ENCODE results near the gene NOSIP. TPM values are rescaled to one million over a fixed set of nuclear protein-coding genes. Genes with fewer than 3 reads are reported as not detected.

The NOSIP gene
- total RNA-seq, 1 donor from 2014 or later, result 105 TPM

GRCh38 chr19:49594993-49595818, 14.8 kb upstream of the NOSIP start:
- DNase-seq (ENCODE audit: low read depth in 2 of 2), result no peak

- no peak for DNase-seq (ENCODE audit: low read depth in 2 of 2)
These were observed 14.0 kb upstream of the NOSIP start for GRCh38 chr19:49594157-49594992.

GRCh38 chr19:49593233-49594113, 13.1 kb upstream of the NOSIP start:
- peak; percentile 94 to 95 for DNase-seq (ENCODE audit: low read depth in 2 of 2)

- peak; percentile 9 to 21 for DNase-seq (ENCODE audit: low read depth in 2 of 2)
These were observed 12.3 kb upstream of the NOSIP start for GRCh38 chr19:49592486-49593232.

GRCh38 chr19:49591731-49592485, 11.6 kb upstream of the NOSIP start:
- DNase-seq (ENCODE audit: low read depth in 2 of 2), result peak; percentile 23 to 43

GRCh38 chr19:49590971-49591730, 10.8 kb upstream of the NOSIP start, which contains the start of gene PRR12:
PRR12 (plus strand) TSS chr19:49591182; CDS start chr19:49591655, 473 bp downstream.
- peak; percentile 74 to 82 for DNase-seq (ENCODE audit: low read depth in 2 of 2)

- DNase-seq (ENCODE audit: low read depth in 2 of 2), result peak; percentile 92 to 97
These were observed 10.0 kb upstream of the NOSIP start for GRCh38 chr19:49590071-49590970.

GRCh38 chr19:49589502-49589905, 9.1 kb upstream of the NOSIP start:
- DNase-seq (ENCODE audit: low read depth in 2 of 2), result no peak

GRCh38 chr19:49588365-49589122, 8.2 kb upstream of the NOSIP start:
- DNase-seq (ENCODE audit: low read depth in 2 of 2), result no peak

GRCh38 chr19:49587227-49587626, 6.9 kb upstream of the NOSIP start:
- DNase-seq (ENCODE audit: low read depth in 2 of 2), result no peak

- no peak for DNase-seq (ENCODE audit: low read depth in 2 of 2)
These were observed 4.7 kb upstream of the NOSIP start for GRCh38 chr19:49585023-49585422.

- no peak for DNase-seq (ENCODE audit: low read depth in 2 of 2)
These were observed 2.9 kb upstream of the NOSIP start for GRCh38 chr19:49583239-49583638.

- DNase-seq (ENCODE audit: low read depth in 2 of 2), result no peak
These were observed 702 bp upstream of the NOSIP start, which contains the start of gene PRRG2 for GRCh38 chr19:49581007-49581508. PRRG2 (plus strand) TSS chr19:49581316; CDS start chr19:49583220, 1,904 bp downstream.

GRCh38 chr19:49579947-49580263, 451 bp downstream of the NOSIP start:
- DNase-seq (ENCODE audit: low read depth in 2 of 2), result no peak

GRCh38 chr19:49579193-49579592, 1.2 kb downstream of the NOSIP start:
- DNase-seq (ENCODE audit: low read depth in 2 of 2), result no peak

GRCh38 chr19:49574206-49574755, 6.1 kb downstream of the NOSIP start:
- no peak for DNase-seq (ENCODE audit: low read depth in 2 of 2)

- no peak for DNase-seq (ENCODE audit: low read depth in 2 of 2)
These were observed 6.9 kb downstream of the NOSIP start for GRCh38 chr19:49573425-49573824.
